Stimulated activated CD4-positive, alpha-beta T cell treated with anti-CD3 and anti-CD28 coated beads, Interleukin-15, amount 100 ng/mL, for 48 hours (primary cell): ENCODE data around the gene LRP1-AS.

Experiments used
- DNase-seq, 2 donors: peaks; one replicate each; pipeline ENCODE4 v3.0.0-alpha.2; 2020; ENCODE audit warnings: low read depth in 2 of 2

LRP1-AS gene

GRCh38 chr12:57146961-57147944, at the start of gene LRP1-AS:
TSS of gene LRP1-AS (minus strand) at chr12:57147619.
- no peak for DNase-seq

GRCh38 chr12:57196956-57197355, 49.5 kb upstream of the LRP1-AS start:
- no peak for DNase-seq

DNA sequence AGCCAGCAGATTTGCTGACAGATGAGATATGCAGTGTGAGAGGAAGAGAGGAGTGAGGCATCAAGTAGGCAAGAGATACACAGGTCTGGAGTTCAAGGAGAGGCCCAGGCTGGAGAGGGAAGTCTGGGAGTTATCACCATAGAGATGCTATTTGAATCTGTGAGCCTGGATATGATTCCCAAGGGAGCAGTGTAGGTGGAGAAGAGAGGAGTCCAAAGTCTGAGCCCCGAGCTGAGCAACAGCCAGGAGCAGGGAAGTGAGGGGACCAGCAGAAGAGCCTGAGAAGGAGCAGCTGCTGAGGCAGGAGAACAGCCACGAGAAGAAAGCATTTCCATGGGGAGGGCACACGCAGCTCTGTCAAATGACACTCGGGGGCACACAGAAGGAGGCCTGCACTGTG, 49.0 kb upstream of the LRP1-AS start:
- DNase-seq, result no peak

- DNase-seq, result no peak
These were observed 48.4 kb upstream of the LRP1-AS start for GRCh38 chr12:57195611-57196371.

GRCh38 chr12:57195186-57195585, 47.8 kb upstream of the LRP1-AS start:
- no peak for DNase-seq

GRCh38 chr12:57194253-57194652, 46.8 kb upstream of the LRP1-AS start:
- DNase-seq, result no peak

DNA sequence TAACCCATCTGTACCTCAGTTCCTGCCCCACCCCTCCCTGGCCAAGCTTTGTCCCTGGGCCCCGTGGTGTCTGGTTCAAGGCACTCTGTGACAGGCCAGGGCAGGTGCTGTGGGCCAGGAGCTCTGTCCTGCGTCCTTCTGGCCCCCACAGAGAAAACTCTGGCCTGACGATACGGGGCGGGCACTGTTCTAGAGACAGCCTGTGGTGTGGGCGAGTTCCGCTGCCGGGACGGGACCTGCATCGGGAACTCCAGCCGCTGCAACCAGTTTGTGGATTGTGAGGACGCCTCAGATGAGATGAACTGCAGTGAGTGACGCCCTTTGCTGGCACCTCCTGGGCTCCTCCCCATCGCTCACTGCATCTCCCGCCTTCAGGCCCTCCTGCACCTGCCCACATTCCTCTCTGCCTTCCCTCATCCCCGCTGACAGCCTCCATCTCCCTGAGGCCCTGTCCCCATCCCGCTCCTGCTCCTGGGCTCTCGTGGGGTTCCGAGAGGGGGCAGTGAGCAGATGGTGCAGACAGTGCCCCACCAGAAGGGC, 46.4 kb upstream of the LRP1-AS start:
- DNase-seq, result no peak

- no peak for DNase-seq
These were observed 45.5 kb upstream of the LRP1-AS start for GRCh38 chr12:57192920-57193319.

DNA sequence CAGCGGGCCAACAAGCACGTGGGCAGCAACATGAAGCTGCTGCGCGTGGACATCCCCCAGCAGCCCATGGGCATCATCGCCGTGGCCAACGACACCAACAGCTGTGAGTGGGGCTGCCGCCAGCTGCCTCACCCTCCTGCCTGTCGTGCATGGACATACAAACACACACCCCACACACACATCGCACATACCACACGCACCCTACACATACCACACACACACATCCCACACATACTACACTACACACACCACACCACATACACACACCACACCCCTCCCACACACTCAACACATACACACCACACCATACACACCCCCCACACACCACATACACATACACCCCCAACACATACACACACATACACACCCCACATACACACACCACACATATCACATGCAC, 44.0 kb upstream of the LRP1-AS start:
- DNase-seq, result no peak

DNA sequence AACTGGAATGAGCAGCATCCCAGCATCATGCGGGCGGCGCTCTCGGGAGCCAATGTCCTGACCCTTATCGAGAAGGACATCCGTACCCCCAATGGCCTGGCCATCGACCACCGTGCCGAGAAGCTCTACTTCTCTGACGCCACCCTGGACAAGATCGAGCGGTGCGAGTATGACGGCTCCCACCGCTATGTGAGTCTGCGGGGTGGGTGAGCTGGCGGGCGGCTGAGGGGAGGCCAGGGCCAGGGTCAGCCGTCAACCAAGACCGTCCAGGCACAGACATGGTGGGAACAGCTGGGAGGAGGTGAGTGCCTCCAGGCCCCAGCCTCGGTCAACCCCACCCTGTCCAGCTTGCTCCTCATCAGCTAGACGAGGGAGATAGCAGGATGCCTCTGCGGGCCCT, 43.4 kb upstream of the LRP1-AS start:
- no peak for DNase-seq

- DNase-seq, result no peak
These were observed 42.6 kb upstream of the LRP1-AS start for GRCh38 chr12:57190037-57190436.

GRCh38 chr12:57188090-57188425, 40.6 kb upstream of the LRP1-AS start:
- DNase-seq, result no peak

- no peak for DNase-seq
These were observed 40.0 kb upstream of the LRP1-AS start for GRCh38 chr12:57187222-57188089.

DNA sequence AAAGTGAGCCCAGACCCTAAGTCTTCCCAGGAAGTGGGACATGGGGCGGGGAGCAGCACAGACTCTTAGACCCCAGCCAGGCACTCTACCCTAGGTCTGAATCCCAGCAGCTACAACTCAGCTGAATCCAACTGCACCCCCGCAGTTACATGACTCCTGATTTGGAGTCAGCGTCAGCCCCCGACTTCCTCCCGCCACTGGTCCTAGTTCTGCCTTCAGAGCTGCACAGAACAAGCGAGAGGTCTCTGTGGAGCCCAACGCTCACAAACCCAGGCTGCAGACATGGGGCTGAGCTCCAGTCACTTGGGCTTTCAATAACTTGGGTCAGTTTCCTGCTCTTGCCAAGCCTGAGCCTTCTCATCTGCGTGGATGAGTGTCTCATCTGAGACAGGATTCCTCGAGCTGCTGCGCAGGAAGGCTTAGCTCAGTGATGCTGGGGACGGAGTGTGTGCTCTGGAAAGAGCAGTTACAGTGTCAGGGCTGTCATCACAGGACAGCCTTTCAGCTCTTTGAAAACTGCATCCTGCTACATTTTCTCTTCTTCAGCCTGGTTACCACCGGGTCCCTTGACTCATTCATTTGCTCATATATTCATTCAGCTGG, 38.6 kb upstream of the LRP1-AS start:
- no peak for DNase-seq

GRCh38 chr12:57185403-57185802, 38.0 kb upstream of the LRP1-AS start:
- no peak for DNase-seq

- no peak for DNase-seq
These were observed 36.7 kb upstream of the LRP1-AS start for GRCh38 chr12:57183939-57184725.

DNA sequence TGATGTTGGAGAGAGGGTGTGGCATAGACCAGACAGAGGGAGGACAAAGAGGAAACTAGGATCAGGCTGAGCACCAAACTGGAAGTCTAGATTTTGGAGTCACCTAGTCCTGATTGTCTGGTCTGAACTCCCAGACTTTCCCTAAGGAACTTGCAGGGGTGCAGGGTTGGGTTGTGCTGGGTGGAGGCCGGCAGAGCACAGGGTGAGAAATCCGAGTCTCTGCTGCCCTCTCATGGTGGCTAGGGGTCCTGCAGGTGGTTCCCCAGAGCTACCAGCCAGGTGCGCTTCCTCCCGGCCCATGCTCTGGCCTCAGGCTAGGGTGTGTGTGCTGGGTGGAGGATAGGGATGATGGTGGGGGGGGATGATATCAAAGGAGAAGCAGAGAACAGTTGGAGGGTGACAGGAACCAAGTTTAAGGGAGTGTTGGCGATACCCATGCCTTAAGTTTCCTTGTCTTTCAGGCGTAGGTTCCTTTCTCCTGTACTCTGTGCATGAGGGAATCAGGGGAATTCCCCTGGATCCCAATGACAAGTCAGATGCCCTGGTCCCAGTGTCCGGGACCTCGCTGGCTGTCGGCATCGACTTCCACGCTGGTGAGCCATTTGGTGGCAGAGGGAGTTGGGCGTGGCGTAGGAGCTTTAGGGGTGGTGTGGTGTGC, 35.6 kb upstream of the LRP1-AS start:
- peak; percentile 59 to 76 for DNase-seq

- DNase-seq, result no peak
These were observed 34.2 kb upstream of the LRP1-AS start for GRCh38 chr12:57181561-57182155.

DNA sequence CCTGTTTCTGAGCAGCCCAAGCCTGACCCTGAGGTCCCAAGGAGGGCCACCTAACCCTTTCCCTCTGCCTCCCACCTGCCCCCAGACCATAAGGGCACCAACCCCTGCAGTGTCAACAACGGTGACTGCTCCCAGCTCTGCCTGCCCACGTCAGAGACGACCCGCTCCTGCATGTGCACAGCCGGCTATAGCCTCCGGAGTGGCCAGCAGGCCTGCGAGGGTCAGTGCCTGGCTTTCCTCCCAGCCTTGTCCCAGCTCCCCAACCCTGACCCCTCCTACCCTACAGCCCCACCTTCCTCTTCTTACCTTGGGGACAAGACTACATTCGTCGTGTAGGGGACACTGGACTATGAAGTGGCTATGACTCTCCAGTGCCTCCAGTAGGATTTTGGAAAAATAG, 33.7 kb upstream of the LRP1-AS start:
- no peak for DNase-seq
